DOHH2 (cell line): Measurements from ENCODE around the gene GGPS1.
"Not testable (repeated sequence)": the region's sequence is repeated elsewhere in the genome, so short reads cannot be mapped to it uniquely, and the experiment has no call there.

Experiments used
- EZH2phosphoT487 ChIP-seq: fragments of 200-600 bp; sonication (generic); IDR thresholded peaks from 2 replicates; pipeline ENCODE4 v1.6.1; 2017; ENCODE audit warnings: borderline replicate concordance, mild to moderate bottlenecking, antibody characterized with exemption, low read length, moderate library complexity, mixed read lengths
- TF ChIP-seq, protein P1 (sequence below): fragments of 200-600 bp; sonication (generic); IDR thresholded peaks from one replicate; pipeline ENCODE4 v1.5.1; 2014; ENCODE audit warnings: antibody characterized with exemption, mild to moderate bottlenecking, low read depth, low read length; ENCODE audit not compliant: poor library complexity, severe bottlenecking

DNA sequence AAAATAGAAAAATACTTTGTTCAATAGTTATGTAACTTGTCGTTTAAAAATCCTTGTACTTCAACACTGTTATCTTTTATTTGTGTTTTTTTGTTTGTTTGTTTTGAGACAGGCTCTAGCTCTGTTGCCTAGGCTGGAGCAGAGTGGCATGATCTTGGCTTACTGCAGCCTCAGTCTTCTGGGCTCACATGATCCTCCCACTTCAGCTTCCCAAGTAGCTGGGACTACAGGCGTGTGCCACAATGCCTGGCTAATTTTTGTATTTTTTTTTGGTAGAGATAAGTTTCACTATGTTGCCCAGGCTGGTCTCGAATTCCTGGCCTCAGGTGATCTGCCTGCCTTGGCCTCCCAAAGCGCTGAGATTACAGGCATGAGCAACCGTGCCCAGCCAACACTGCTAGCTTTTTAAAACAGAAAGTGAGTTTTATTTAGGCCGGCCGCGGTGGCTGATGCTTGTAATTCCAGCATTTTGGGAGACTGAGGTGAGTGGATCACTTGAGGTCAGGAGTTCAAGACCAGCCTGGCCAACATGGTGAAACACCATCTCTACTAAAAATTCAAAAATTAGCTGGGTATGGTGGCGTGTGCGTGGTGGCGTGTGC is 49.9 kb downstream of the GGPS1 start:
- TF ChIP-seq, protein P1, sequence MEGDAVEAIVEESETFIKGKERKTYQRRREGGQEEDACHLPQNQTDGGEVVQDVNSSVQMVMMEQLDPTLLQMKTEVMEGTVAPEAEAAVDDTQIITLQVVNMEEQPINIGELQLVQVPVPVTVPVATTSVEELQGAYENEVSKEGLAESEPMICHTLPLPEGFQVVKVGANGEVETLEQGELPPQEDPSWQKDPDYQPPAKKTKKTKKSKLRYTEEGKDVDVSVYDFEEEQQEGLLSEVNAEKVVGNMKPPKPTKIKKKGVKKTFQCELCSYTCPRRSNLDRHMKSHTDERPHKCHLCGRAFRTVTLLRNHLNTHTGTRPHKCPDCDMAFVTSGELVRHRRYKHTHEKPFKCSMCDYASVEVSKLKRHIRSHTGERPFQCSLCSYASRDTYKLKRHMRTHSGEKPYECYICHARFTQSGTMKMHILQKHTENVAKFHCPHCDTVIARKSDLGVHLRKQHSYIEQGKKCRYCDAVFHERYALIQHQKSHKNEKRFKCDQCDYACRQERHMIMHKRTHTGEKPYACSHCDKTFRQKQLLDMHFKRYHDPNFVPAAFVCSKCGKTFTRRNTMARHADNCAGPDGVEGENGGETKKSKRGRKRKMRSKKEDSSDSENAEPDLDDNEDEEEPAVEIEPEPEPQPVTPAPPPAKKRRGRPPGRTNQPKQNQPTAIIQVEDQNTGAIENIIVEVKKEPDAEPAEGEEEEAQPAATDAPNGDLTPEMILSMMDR, result not testable (repeated sequence)
- TF ChIP-seq EZH2phosphoT487, result not testable (repeated sequence)
